ENCODE results near the gene DUSP5. TPM values are rescaled to one million over a fixed set of nuclear protein-coding genes. Genes with fewer than 3 reads are reported as not detected.
"Not testable (repeated sequence)": the region's sequence is repeated elsewhere in the genome, so short reads cannot be mapped to it uniquely, and the experiment has no call there.

Gene DUSP5
- polyA plus RNA-seq, 2 of the 4 experiments (the other 2 are of a cell fraction) = 48.8 to 171 TPM

GRCh38 chr10:110531687-110532086, 34.0 kb downstream of the DUSP5 start:
- ATAC-seq (no peak), DNase-seq (ENCODE audit: low read depth in 1 of 2, low spot score in 1 of 2) (no peak), FAIRE-seq (no peak)
- no peak overlapping the region for H3K4me2 ChIP-seq
- TF ChIP-seq FOSB (CRISPR knock-in tag; IDR thresholded peaks at IDR 0.05) (peak; percentile 89), RCOR1 (IDR thresholded peaks at IDR 0.05; ENCODE audit: low read depth, low read length) (no peak), ZFP36 (IDR thresholded peaks at IDR 0.05; ENCODE audit: borderline replicate concordance, partially characterized antibody) (peak; percentile 76), HOXA7 (CRISPR knock-in tag; IDR thresholded peaks at IDR 0.05) (peak; percentile 82; the same call in 1 of the 2 replicates)
- H3K27ac ChIP-seq = peak overlapping the region; percentile 56 to 93
- WGBS (ENCODE audit: missing lambda C conversion rate) = 90% methylated on average over 2 of the region's 2 CpGs
- peaks cover 70% of the 10 kb centered on the region for H3K4me1 ChIP-seq
- CTCF ChIA-PET = interaction anchor here (1.2 to 3.0 kb wide), 3 partner anchors 14 to 69 kb away, joined by 3 to 17 read pairs (median 3); no protein-coding TSS in a partner anchor
- POLR2A ChIA-PET = no interaction called here
- no peaks in the 10 kb centered on the region for H3K9me3 ChIP-seq
- no peak overlapping the region for H3K4me3 ChIP-seq

GRCh38 chr10:110532628-110533027, 34.9 kb downstream of the DUSP5 start:
- H3K4me1 ChIP-seq = peaks cover 62% of the 10 kb centered on the region
- ATAC-seq; H3K4me3 ChIP-seq; DNase-seq (ENCODE audit: low read depth in 1 of 2, low spot score in 1 of 2); FAIRE-seq; H3K4me2 ChIP-seq; H3K9me3 ChIP-seq; POLR2A ChIA-PET: not testable (repeated sequence)
- TF ChIP-seq CEBPB (IDR thresholded peaks at IDR 0.05) = peak in 1 of 2 experiments; percentile 70; a peak in 3 of 4 replicates
- peak overlapping the region in 1 of 2 experiments; percentile 93; a peak in 5 of 6 replicates for H3K27ac ChIP-seq
- WGBS (ENCODE audit: missing lambda C conversion rate) = 75% methylated on average over 4 of the region's 4 CpGs
- CTCF ChIA-PET = interaction anchor here (1.2 to 3.0 kb wide), 2 partner anchors 13 to 68 kb away, joined by 3 to 17 read pairs; no protein-coding TSS in a partner anchor

GRCh38 chr10:110533149-110533548, 35.4 kb downstream of the DUSP5 start:
- TF ChIP-seq HMGXB4 (CRISPR knock-in tag; IDR thresholded peaks at IDR 0.05; ENCODE audit: borderline replicate concordance) = no peak
- TF ChIP-seq TFCP2L1 (CRISPR knock-in tag; IDR thresholded peaks at IDR 0.05) = peak; percentile 13; the same call in 1 of the 2 replicates
- ChIA-PET CTCF (interaction anchor here (3.0 kb wide), 1 partner anchor 13 kb away, joined by 17 read pairs; no protein-coding TSS in a partner anchor), POLR2A (no interaction called here)
- Histone ChIP-seq H3K4me3 (no peak overlapping the region), H3K4me2 (no peak overlapping the region), H3K9me3 (no peaks in the 10 kb centered on the region), H3K4me1 (peaks cover 57% of the 10 kb centered on the region), H3K27ac (peak overlapping the region; percentile 29 to 93; a peak in 4 of 6 replicates)
- ATAC-seq (no peak), FAIRE-seq (no peak), DNase-seq (ENCODE audit: low read depth in 1 of 2, low spot score in 1 of 2) (no peak)
- 69% methylated on average over 3 of the region's 3 CpGs for whole genome bisulfite sequencing (ENCODE audit: missing lambda C conversion rate)

GRCh38 chr10:110534571-110534970, 36.9 kb downstream of the DUSP5 start:
- TF ChIP-seq BHLHE40 (IDR thresholded peaks at IDR 0.05; ENCODE audit: low read depth, low read length) (no peak), PBX3 (IDR thresholded peaks at IDR 0.05) (no peak), MYC (IDR thresholded peaks at IDR 0.05; ENCODE audit: borderline replicate concordance, low read length) (no peak), RNF2 (IDR thresholded peaks at IDR 0.05; ENCODE audit: borderline replicate concordance, low read depth) (no peak), CTCF (IDR thresholded peaks at IDR 0.05) (no peak), NFE2L2 (conservative IDR thresholded peaks at IDR 0.05; ENCODE audit: low read length) (no peak), CEBPB (IDR thresholded peaks at IDR 0.05) (no peak), HOXA7 (CRISPR knock-in tag; IDR thresholded peaks at IDR 0.05) (peak; percentile 38; the same call in 1 of the 2 replicates), ZFP36 (IDR thresholded peaks at IDR 0.05; ENCODE audit: borderline replicate concordance, partially characterized antibody) (peak; percentile 87), JUNB (IDR thresholded peaks at IDR 0.05) (no peak), HEYL (CRISPR knock-in tag; IDR thresholded peaks at IDR 0.05) (no peak), ATOH8 (CRISPR knock-in tag; IDR thresholded peaks at IDR 0.05; ENCODE audit: low read depth) (no peak)
- peak overlapping the region in 1 of 2 experiments; percentile 47; a peak in 2 of 6 replicates for H3K27ac ChIP-seq
- no peaks in the 10 kb centered on the region for H3K9me3 ChIP-seq
- WGBS (ENCODE audit: missing lambda C conversion rate) = 88% methylated on average over 2 of the region's 2 CpGs
- DNase-seq (ENCODE audit: low read depth in 1 of 2, low spot score in 1 of 2) (no peak), FAIRE-seq (no peak), ATAC-seq (no peak)
- H3K4me3 ChIP-seq = no peak overlapping the region
- CTCF ChIA-PET = interaction anchor here (0.8 to 1.6 kb wide), 3 partner anchors 10 to 13 kb away, joined by 3 to 6 read pairs (median 4); no protein-coding TSS in a partner anchor
- peaks cover 42% of the 10 kb centered on the region for H3K4me1 ChIP-seq
- H3K4me2 ChIP-seq = no peak overlapping the region
- POLR2A ChIA-PET = no interaction called here

All from A549 (cell line).